ENCODE data around the gene TARBP2. TPM values are rescaled to one million over a fixed set of nuclear protein-coding genes. Genes with fewer than 3 reads are reported as not detected.

TARBP2 gene
- total RNA-seq, 2 experiments from 2014 or later, result 28.3 to 30.2 TPM

- Mint-ChIP-seq H3K4me3 (no peak overlapping the region), H3K9me3 (ENCODE audit: low read depth) (no peaks in the 10 kb centered on the region), H3K27ac (no peak overlapping the region), H3K4me1 (peaks cover 3% of the 10 kb centered on the region), H3K27me3 (no peaks in the 10 kb centered on the region), H3K36me3 (ENCODE audit: low read depth) (peaks cover 6% of the 10 kb centered on the region)
- intact Hi-C loops (cut with DNase I, micrococcal nuclease), result no loop called here
- ATAC-seq (no peak), DNase-seq (no peak)
- ChIA-PET POLR2A (no interaction called here), CTCF (interaction anchor here (0.5 to 1.5 kb wide), 2 partner anchors 23 to 29 kb away, joined by 3 to 5 read pairs; no protein-coding TSS in a partner anchor)
These were observed 12.8 kb downstream of the TARBP2 start for GRCh38 chr12:53513712-53514410.

- Mint-ChIP-seq H3K4me1 (no peaks in the 10 kb centered on the region), H3K9me3 (ENCODE audit: low read depth) (no peaks in the 10 kb centered on the region), H3K27ac (no peak overlapping the region), H3K27me3 (no peaks in the 10 kb centered on the region), H3K36me3 (ENCODE audit: low read depth) (peaks cover 6% of the 10 kb centered on the region), H3K4me3 (no peak overlapping the region)
- DNase-seq (no peak), ATAC-seq (no peak)
- POLR2A ChIA-PET, result interaction anchor here (0.6 kb wide), 1 partner anchor 60 kb away, joined by 3 read pairs; no protein-coding TSS in a partner anchor
- CTCF ChIA-PET, result interaction anchor here (0.6 to 2.3 kb wide), 5 partner anchors 10 to 193 kb away, joined by 3 to 6 read pairs (median 5); partner anchors contain the start of genes AAAS and TARBP2
- intact Hi-C loops (cut with DNase I, micrococcal nuclease), result no loop called here
These were observed 13.7 kb downstream of the TARBP2 start for GRCh38 chr12:53514628-53515290.

- H3K9me3 Mint-ChIP-seq (ENCODE audit: low read depth), result no peaks in the 10 kb centered on the region
- intact Hi-C loops (cut with DNase I, micrococcal nuclease), result no loop called here
- H3K27me3 Mint-ChIP-seq, result no peaks in the 10 kb centered on the region
- ATAC-seq (no peak), DNase-seq (no peak)
- H3K4me3 Mint-ChIP-seq, result no peak overlapping the region
- POLR2A ChIA-PET, result interaction anchor here (0.6 kb wide), 1 partner anchor 60 kb away, joined by 3 read pairs; no protein-coding TSS in a partner anchor
- CTCF ChIA-PET, result interaction anchor here (0.6 to 2.3 kb wide), 5 partner anchors 10 to 193 kb away, joined by 3 to 6 read pairs (median 5); partner anchors contain the start of genes AAAS and TARBP2
- no peaks in the 10 kb centered on the region for H3K4me1 Mint-ChIP-seq
- peaks cover 9% of the 10 kb centered on the region for H3K36me3 Mint-ChIP-seq (ENCODE audit: low read depth)
- H3K27ac Mint-ChIP-seq, result no peak overlapping the region
These were observed 14.2 kb downstream of the TARBP2 start for GRCh38 chr12:53515291-53515680.

DNA sequence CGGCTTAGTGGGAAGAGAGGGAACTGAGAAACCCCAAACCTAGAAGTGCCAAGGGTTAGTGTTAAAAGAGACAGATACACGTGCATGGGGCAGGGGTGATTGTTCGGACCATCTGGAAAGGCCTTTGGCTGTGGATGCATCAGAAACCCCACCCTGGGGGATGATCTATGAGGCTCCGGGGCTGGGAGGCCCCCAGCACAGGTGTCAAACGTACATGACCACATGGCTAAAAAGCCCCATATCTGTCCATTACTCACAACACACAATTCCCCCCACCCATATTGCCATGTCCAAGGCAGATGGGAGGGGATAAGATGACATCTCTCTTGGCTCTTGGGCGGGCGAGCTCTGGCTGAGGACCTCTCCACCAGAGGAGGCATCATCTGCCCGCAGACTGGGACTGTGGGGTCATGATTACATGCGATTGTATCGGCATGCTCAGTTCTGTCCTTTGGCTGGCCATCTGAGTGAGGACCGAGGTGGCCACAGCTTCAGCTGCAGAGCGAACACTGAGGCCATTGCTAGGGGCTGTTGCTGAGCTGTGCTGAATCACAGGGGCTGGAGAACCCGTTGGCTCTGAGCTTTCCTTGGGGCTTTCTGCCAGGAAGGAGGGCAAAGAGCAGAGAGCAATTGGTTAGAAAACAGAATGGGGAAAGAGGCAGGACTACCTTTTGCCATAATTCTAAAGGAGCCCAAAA is 15.8 kb downstream of the TARBP2 start:
- POLR2A ChIA-PET, result no interaction called here
- ATAC-seq (no peak), DNase-seq (no peak)
- peaks cover 21% of the 10 kb centered on the region for H3K36me3 Mint-ChIP-seq (ENCODE audit: low read depth)
- no peaks in the 10 kb centered on the region for H3K27me3 Mint-ChIP-seq
- no peak overlapping the region for H3K27ac Mint-ChIP-seq
- no peaks in the 10 kb centered on the region for H3K9me3 Mint-ChIP-seq (ENCODE audit: low read depth)
- CTCF ChIA-PET, result interaction anchor here (0.6 to 2.3 kb wide), 6 partner anchors 8 to 229 kb away, joined by 3 to 6 read pairs (median 4); no protein-coding TSS in a partner anchor
- H3K4me1 Mint-ChIP-seq, result no peaks in the 10 kb centered on the region
- intact Hi-C loops (cut with DNase I, micrococcal nuclease), result no loop called here
- H3K4me3 Mint-ChIP-seq, result no peak overlapping the region

- intact Hi-C loops (cut with DNase I, micrococcal nuclease), result no loop called here
- POLR2A ChIA-PET, result no interaction called here
- no peak for ATAC-seq
These were observed 17.3 kb downstream of the TARBP2 start for GRCh38 chr12:53518381-53518780.

GRCh38 chr12:53523131-53523530 is 22.0 kb downstream of the TARBP2 start:
- no peak for DNase-seq
- no peak for ATAC-seq
- H3K27me3 Mint-ChIP-seq, result no peaks in the 10 kb centered on the region
- peaks cover 30% of the 10 kb centered on the region for H3K36me3 Mint-ChIP-seq (ENCODE audit: low read depth)
- H3K9me3 Mint-ChIP-seq (ENCODE audit: low read depth), result no peaks in the 10 kb centered on the region
- ChIA-PET POLR2A (no interaction called here), CTCF (interaction anchor here (0.6 to 5.6 kb wide), 3 partner anchors 13 to 220 kb away, joined by 3 to 29 read pairs (median 7); no protein-coding TSS in a partner anchor)
- no peaks in the 10 kb centered on the region for H3K4me1 Mint-ChIP-seq
- H3K4me3 Mint-ChIP-seq, result no peak overlapping the region
- no peak overlapping the region for H3K27ac Mint-ChIP-seq
- intact Hi-C loops (cut with DNase I, micrococcal nuclease), result no loop called here

More at GRCh38 chr12:53518381-53518780, 17.3 kb downstream of the TARBP2 start:
- H3K9me3 Mint-ChIP-seq (ENCODE audit: low read depth), result no peaks in the 10 kb centered on the region
- H3K27ac Mint-ChIP-seq, result no peak overlapping the region
- H3K4me1 Mint-ChIP-seq, result no peaks in the 10 kb centered on the region
- peaks cover 24% of the 10 kb centered on the region for H3K36me3 Mint-ChIP-seq (ENCODE audit: low read depth)
- H3K4me3 Mint-ChIP-seq, result no peak overlapping the region
- no peaks in the 10 kb centered on the region for H3K27me3 Mint-ChIP-seq
- DNase-seq, result no peak
- CTCF ChIA-PET, result interaction anchor here (0.6 to 5.6 kb wide), 5 partner anchors 9 to 359 kb away, joined by 3 to 29 read pairs (median 3); no protein-coding TSS in a partner anchor

DNA sequence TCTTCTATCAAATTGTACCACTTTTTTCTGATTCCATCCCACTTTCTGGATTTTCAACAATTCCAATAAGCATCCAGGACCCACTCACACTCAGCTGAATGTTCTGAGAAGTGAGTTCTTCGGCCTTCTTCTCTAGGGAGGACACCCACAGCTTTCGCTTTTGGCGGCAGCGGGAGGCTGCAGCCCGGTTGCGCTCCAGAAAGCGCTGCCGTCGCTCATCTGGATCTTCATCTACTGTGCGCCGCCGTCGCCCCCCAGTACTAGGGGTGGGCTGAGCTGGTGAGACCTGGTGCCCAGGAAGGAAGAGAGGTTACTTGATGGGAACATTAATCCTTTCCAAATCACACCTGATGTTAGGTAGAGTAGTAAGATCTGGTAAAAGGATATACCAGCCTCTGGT is 23.4 kb downstream of the TARBP2 start:
- intact Hi-C loops (cut with DNase I, micrococcal nuclease), result no loop called here
- DNase-seq (no peak), ATAC-seq (no peak)
- CTCF ChIA-PET, result interaction anchor here (0.6 to 2.2 kb wide), 4 partner anchors 16 to 78 kb away, joined by 3 to 7 read pairs (median 4); no protein-coding TSS in a partner anchor
- no peak overlapping the region for H3K4me3 Mint-ChIP-seq
- POLR2A ChIA-PET, result no interaction called here
- peaks cover 32% of the 10 kb centered on the region for H3K36me3 Mint-ChIP-seq (ENCODE audit: low read depth)
- H3K9me3 Mint-ChIP-seq (ENCODE audit: low read depth), result no peaks in the 10 kb centered on the region
- no peaks in the 10 kb centered on the region for H3K4me1 Mint-ChIP-seq
- no peaks in the 10 kb centered on the region for H3K27me3 Mint-ChIP-seq
- H3K27ac Mint-ChIP-seq, result no peak overlapping the region

GRCh38 chr12:53530061-53530460 is 29.0 kb downstream of the TARBP2 start:
- POLR2A ChIA-PET, result no interaction called here
- no peaks in the 10 kb centered on the region for H3K4me1 Mint-ChIP-seq
- H3K9me3 Mint-ChIP-seq (ENCODE audit: low read depth), result no peaks in the 10 kb centered on the region
- CTCF ChIA-PET, result interaction anchor here (1.0 kb wide), 1 partner anchor 214 kb away, joined by 4 read pairs; no protein-coding TSS in a partner anchor
- intact Hi-C loops (cut with DNase I, micrococcal nuclease), result no loop called here
- no peak overlapping the region for H3K4me3 Mint-ChIP-seq
- DNase-seq, result no peak
- no peaks in the 10 kb centered on the region for H3K27me3 Mint-ChIP-seq
- H3K27ac Mint-ChIP-seq, result no peak overlapping the region
- H3K36me3 Mint-ChIP-seq (ENCODE audit: low read depth), result peaks cover 21% of the 10 kb centered on the region
- no peak for ATAC-seq

- no peaks in the 10 kb centered on the region for H3K27me3 Mint-ChIP-seq
- no peaks in the 10 kb centered on the region for H3K9me3 Mint-ChIP-seq (ENCODE audit: low read depth)
- ATAC-seq, result no peak
- intact Hi-C loops (cut with DNase I, micrococcal nuclease), result no loop called here
- peaks cover 22% of the 10 kb centered on the region for H3K36me3 Mint-ChIP-seq (ENCODE audit: low read depth)
- CTCF ChIA-PET, result interaction anchor here (2.2 kb wide), 1 partner anchor 12 kb away, joined by 9 read pairs; no protein-coding TSS in a partner anchor
- H3K4me3 Mint-ChIP-seq, result no peak overlapping the region
- no peak for DNase-seq
- H3K27ac Mint-ChIP-seq, result no peak overlapping the region
- POLR2A ChIA-PET, result no interaction called here
- no peaks in the 10 kb centered on the region for H3K4me1 Mint-ChIP-seq
These were observed 29.8 kb downstream of the TARBP2 start for GRCh38 chr12:53530920-53531319.

GRCh38 chr12:53532021-53532420 is 30.9 kb downstream of the TARBP2 start:
- ATAC-seq, result no peak
- H3K27ac Mint-ChIP-seq, result no peak overlapping the region
- intact Hi-C loops (cut with DNase I, micrococcal nuclease), result no loop called here
- H3K27me3 Mint-ChIP-seq, result no peaks in the 10 kb centered on the region
- H3K4me3 Mint-ChIP-seq, result no peak overlapping the region
- no peak for DNase-seq
- POLR2A ChIA-PET, result no interaction called here
- no peaks in the 10 kb centered on the region for H3K4me1 Mint-ChIP-seq
- peaks cover 19% of the 10 kb centered on the region for H3K36me3 Mint-ChIP-seq (ENCODE audit: low read depth)
- CTCF ChIA-PET, result interaction anchor here (0.5 to 2.2 kb wide), 6 partner anchors 11 to 268 kb away, joined by 3 to 9 read pairs (median 4); partner anchors contain the start of gene ATP5MC2
- no peaks in the 10 kb centered on the region for H3K9me3 Mint-ChIP-seq (ENCODE audit: low read depth)

All from activated CD4-positive, alpha-beta T cell treated with anti-CD3 and anti-CD28 coated beads for 36 hours (primary cell).